ENCODE results near the gene PEX5L.
A peak's percentile ranks its signal among the peaks of the same experiment; 100 is the strongest.
"Not testable (repeated sequence)": the region's sequence is repeated elsewhere in the genome, so short reads cannot be mapped to it uniquely, and the experiment has no call there.

PEX5L gene

GRCh38 chr3:180036671-180037455 is at the start of gene PEX5L:
Gene PEX5L, minus strand, starts transcription at chr3:180036937. Its CDS starts 338 bp downstream, at chr3:180036599.
- peak; percentile 62 for DNase-seq

GRCh38 chr3:180085122-180085710 is 48.5 kb upstream of the PEX5L start:
- DNase-seq, result no peak

- DNase-seq, result no peak
Measured at GRCh38 chr3:180082699-180083098, 46.0 kb upstream of the PEX5L start.

GRCh38 chr3:180078592-180078991 is 41.9 kb upstream of the PEX5L start:
- DNase-seq, result no peak

- no peak for DNase-seq
Measured at GRCh38 chr3:180073561-180073960, 36.8 kb upstream of the PEX5L start.

GRCh38 chr3:180072786-180073185 is 36.0 kb upstream of the PEX5L start:
- no peak for DNase-seq

GRCh38 chr3:180070925-180071324 is 34.2 kb upstream of the PEX5L start:
- DNase-seq, result no peak

GRCh38 chr3:180068023-180068422 is 31.3 kb upstream of the PEX5L start:
- DNase-seq, result no peak

GRCh38 chr3:180066598-180066997 is 29.9 kb upstream of the PEX5L start:
- no peak for DNase-seq

- no peak for DNase-seq
Measured at GRCh38 chr3:180063783-180064182, 27.0 kb upstream of the PEX5L start.

- DNase-seq, result no peak
Measured at GRCh38 chr3:180062771-180063170, 26.0 kb upstream of the PEX5L start.

GRCh38 chr3:180059356-180059755 is 22.6 kb upstream of the PEX5L start:
- DNase-seq, result no peak

- DNase-seq, result no peak
Measured at GRCh38 chr3:180058238-180058637, 21.5 kb upstream of the PEX5L start.

- not testable (repeated sequence) for DNase-seq
Measured at GRCh38 chr3:180055656-180056055, 18.9 kb upstream of the PEX5L start.

GRCh38 chr3:180049391-180049790 is 12.7 kb upstream of the PEX5L start:
- DNase-seq, result no peak

- no peak for DNase-seq
Measured at GRCh38 chr3:180048840-180049239, 12.1 kb upstream of the PEX5L start.

GRCh38 chr3:180048103-180048502 is 11.4 kb upstream of the PEX5L start:
- DNase-seq, result no peak

- no peak for DNase-seq
Measured at GRCh38 chr3:180040966-180041365, 4.2 kb upstream of the PEX5L start.

- no peak for DNase-seq
Measured at GRCh38 chr3:180036092-180036670, 556 bp downstream of the PEX5L start.

- DNase-seq, result no peak
Measured at GRCh38 chr3:180026997-180027396, 9.7 kb downstream of the PEX5L start.

GRCh38 chr3:180018543-180018942 is 18.2 kb downstream of the PEX5L start:
- no peak for DNase-seq

GRCh38 chr3:180017846-180018245 is 18.9 kb downstream of the PEX5L start:
- no peak for DNase-seq

- DNase-seq, result no peak
Measured at GRCh38 chr3:180011927-180012326, 24.8 kb downstream of the PEX5L start.

- DNase-seq, result not testable (repeated sequence)
Measured at GRCh38 chr3:180008318-180008717, 28.4 kb downstream of the PEX5L start.
